ENCODE data around the gene COL28A1.

Gene COL28A1

GRCh38 chr7:7323921-7324320 lies 211.8 kb downstream of the COL28A1 start:
- Histone ChIP-seq H3K4me3 (ENCODE audit: low read depth in 1 of 2, low read length in 2 of 2) (no peak overlapping the region), H3K79me2 (ENCODE audit: insufficient read depth, low read length) (no peaks in the 10 kb centered on the region), H3K4me1 (ENCODE audit: insufficient read depth, low read length) (no peaks in the 10 kb centered on the region), H2AFZ (ENCODE audit: low read depth, low read length) (no peak overlapping the region), H4K20me1 (ENCODE audit: insufficient read depth, low read length) (no peaks in the 10 kb centered on the region), H3K36me3 (ENCODE audit: insufficient read depth, low read length) (no peaks in the 10 kb centered on the region), H3K4me2 (ENCODE audit: insufficient read depth, low read length) (no peak overlapping the region), H3K9ac (ENCODE audit: low read depth, low read length) (no peak overlapping the region), H3K27ac (ENCODE audit: low read length) (no peak overlapping the region), H3K27me3 (ENCODE audit: insufficient read depth, low read length, poor library complexity) (peaks cover 13% of the 10 kb centered on the region), H3K9me3 (ENCODE audit: insufficient read depth, low read length, severe bottlenecking) (no peaks in the 10 kb centered on the region)
- TF ChIP-seq CTCF (IDR thresholded peaks at IDR 0.05; ENCODE audit: borderline replicate concordance, extremely low read depth, low read length, poor library complexity, severe bottlenecking) (no peak), EZH2 (IDR thresholded peaks at IDR 0.05; ENCODE audit: borderline replicate concordance, low read depth, low read length, severe bottlenecking) (no peak)
- no peak for ATAC-seq (ENCODE audit: insufficient read depth, low read depth)
- DNase-seq, result no peak

- H3K27ac ChIP-seq (ENCODE audit: low read length), result no peak overlapping the region
- H3K27me3 ChIP-seq (ENCODE audit: insufficient read depth, low read length, poor library complexity), result peaks cover 13% of the 10 kb centered on the region
- no peak for TF ChIP-seq EZH2 (IDR thresholded peaks at IDR 0.05; ENCODE audit: borderline replicate concordance, low read depth, low read length, severe bottlenecking)
- no peak for TF ChIP-seq CTCF (IDR thresholded peaks at IDR 0.05; ENCODE audit: borderline replicate concordance, extremely low read depth, low read length, poor library complexity, severe bottlenecking)
- no peak for DNase-seq
- H3K79me2 ChIP-seq (ENCODE audit: insufficient read depth, low read length), result no peaks in the 10 kb centered on the region
- no peak for ATAC-seq (ENCODE audit: insufficient read depth, low read depth)
- no peaks in the 10 kb centered on the region for H3K9me3 ChIP-seq (ENCODE audit: insufficient read depth, low read length, severe bottlenecking)
- H3K4me1 ChIP-seq (ENCODE audit: insufficient read depth, low read length), result no peaks in the 10 kb centered on the region
- H4K20me1 ChIP-seq (ENCODE audit: insufficient read depth, low read length), result no peaks in the 10 kb centered on the region
- no peak overlapping the region for H3K4me3 ChIP-seq (ENCODE audit: low read depth in 1 of 2, low read length in 2 of 2)
- no peaks in the 10 kb centered on the region for H3K36me3 ChIP-seq (ENCODE audit: insufficient read depth, low read length)
- H3K4me2 ChIP-seq (ENCODE audit: insufficient read depth, low read length), result no peak overlapping the region
- H3K9ac ChIP-seq (ENCODE audit: low read depth, low read length), result no peak overlapping the region
- H2AFZ ChIP-seq (ENCODE audit: low read depth, low read length), result no peak overlapping the region
Measured at GRCh38 chr7:7323352-7323751, 212.3 kb downstream of the COL28A1 start.

GRCh38 chr7:7321681-7322080 lies 214.0 kb downstream of the COL28A1 start:
- TF ChIP-seq CTCF (IDR thresholded peaks at IDR 0.05; ENCODE audit: borderline replicate concordance, extremely low read depth, low read length, poor library complexity, severe bottlenecking) (no peak), EZH2 (IDR thresholded peaks at IDR 0.05; ENCODE audit: borderline replicate concordance, low read depth, low read length, severe bottlenecking) (no peak)
- Histone ChIP-seq H2AFZ (ENCODE audit: low read depth, low read length) (no peak overlapping the region), H3K4me3 (ENCODE audit: low read depth in 1 of 2, low read length in 2 of 2) (no peak overlapping the region), H3K9ac (ENCODE audit: low read depth, low read length) (no peak overlapping the region), H3K27ac (ENCODE audit: low read length) (no peak overlapping the region), H3K79me2 (ENCODE audit: insufficient read depth, low read length) (no peaks in the 10 kb centered on the region), H3K36me3 (ENCODE audit: insufficient read depth, low read length) (no peaks in the 10 kb centered on the region), H3K4me1 (ENCODE audit: insufficient read depth, low read length) (no peaks in the 10 kb centered on the region), H3K27me3 (ENCODE audit: insufficient read depth, low read length, poor library complexity) (peaks cover 12% of the 10 kb centered on the region), H3K4me2 (ENCODE audit: insufficient read depth, low read length) (no peak overlapping the region), H3K9me3 (ENCODE audit: insufficient read depth, low read length, severe bottlenecking) (no peaks in the 10 kb centered on the region), H4K20me1 (ENCODE audit: insufficient read depth, low read length) (no peaks in the 10 kb centered on the region)
- DNase-seq, result no peak
- no peak for ATAC-seq (ENCODE audit: insufficient read depth, low read depth)

GRCh38 chr7:7318601-7319000 lies 217.1 kb downstream of the COL28A1 start:
- H3K79me2 ChIP-seq (ENCODE audit: insufficient read depth, low read length), result no peaks in the 10 kb centered on the region
- no peak overlapping the region for H3K4me3 ChIP-seq (ENCODE audit: low read depth in 1 of 2, low read length in 2 of 2)
- no peak overlapping the region for H3K9ac ChIP-seq (ENCODE audit: low read depth, low read length)
- no peaks in the 10 kb centered on the region for H3K36me3 ChIP-seq (ENCODE audit: insufficient read depth, low read length)
- no peak overlapping the region for H2AFZ ChIP-seq (ENCODE audit: low read depth, low read length)
- DNase-seq (no peak), ATAC-seq (ENCODE audit: insufficient read depth, low read depth) (no peak)
- no peaks in the 10 kb centered on the region for H4K20me1 ChIP-seq (ENCODE audit: insufficient read depth, low read length)
- no peak overlapping the region for H3K4me2 ChIP-seq (ENCODE audit: insufficient read depth, low read length)
- H3K9me3 ChIP-seq (ENCODE audit: insufficient read depth, low read length, severe bottlenecking), result no peaks in the 10 kb centered on the region
- no peak for TF ChIP-seq CTCF (IDR thresholded peaks at IDR 0.05; ENCODE audit: borderline replicate concordance, extremely low read depth, low read length, poor library complexity, severe bottlenecking)
- no peak for TF ChIP-seq EZH2 (IDR thresholded peaks at IDR 0.05; ENCODE audit: borderline replicate concordance, low read depth, low read length, severe bottlenecking)
- H3K27ac ChIP-seq (ENCODE audit: low read length), result no peak overlapping the region
- H3K27me3 ChIP-seq (ENCODE audit: insufficient read depth, low read length, poor library complexity), result peaks cover 8% of the 10 kb centered on the region
- no peaks in the 10 kb centered on the region for H3K4me1 ChIP-seq (ENCODE audit: insufficient read depth, low read length)
